NOMO-1 (cell line): ENCODE results near the gene EHD4.

ENCODE experiments used
- DNase-seq, 2 experiments: peaks; one replicate each; lab custom pipeline; 2025; ENCODE audit not compliant: unreplicated experiment in 2 of 2; lab: John Stamatoyannopoulos, UW

Gene EHD4

DNA sequence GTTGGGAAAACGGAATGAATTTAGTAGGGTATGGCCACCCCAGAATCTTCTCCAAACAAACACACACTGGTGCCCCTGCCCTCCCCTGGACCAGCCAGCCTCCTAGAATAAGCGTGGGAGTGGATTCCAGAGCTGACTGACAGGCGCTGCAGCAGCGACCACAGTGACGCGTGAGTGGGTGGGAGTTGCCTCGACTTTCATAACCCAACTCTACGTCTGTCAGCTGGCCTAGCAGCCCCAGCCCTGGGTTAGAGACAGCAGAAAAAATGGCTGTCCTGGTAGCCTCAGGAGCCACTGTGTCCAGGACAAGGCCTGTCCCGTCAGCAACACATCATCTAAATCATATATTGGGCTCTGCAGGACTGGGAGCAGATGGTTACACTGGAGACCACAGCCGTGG is 123.7 kb downstream of the EHD4 start:
- DNase-seq = no peak

DNA sequence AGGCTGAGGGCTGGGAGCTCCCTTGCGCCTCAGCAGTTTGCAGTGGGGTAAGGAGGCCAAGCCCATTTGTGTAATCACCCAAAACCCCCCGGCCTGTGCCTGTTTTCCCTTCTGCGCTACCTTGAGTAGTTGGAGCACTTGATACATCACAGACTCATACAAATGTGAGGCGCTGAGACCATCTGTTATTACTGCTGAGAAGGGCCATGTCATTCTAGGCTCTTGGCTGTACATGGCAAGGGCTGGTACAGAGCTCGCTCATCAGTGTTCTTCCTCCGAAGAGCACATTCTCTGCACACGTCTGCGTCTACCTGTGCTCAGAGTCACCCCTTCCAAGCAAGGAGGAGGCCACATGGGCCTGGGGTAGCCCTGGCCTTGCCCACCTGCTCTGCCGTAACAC is 124.4 kb downstream of the EHD4 start:
- no peak for DNase-seq

DNA sequence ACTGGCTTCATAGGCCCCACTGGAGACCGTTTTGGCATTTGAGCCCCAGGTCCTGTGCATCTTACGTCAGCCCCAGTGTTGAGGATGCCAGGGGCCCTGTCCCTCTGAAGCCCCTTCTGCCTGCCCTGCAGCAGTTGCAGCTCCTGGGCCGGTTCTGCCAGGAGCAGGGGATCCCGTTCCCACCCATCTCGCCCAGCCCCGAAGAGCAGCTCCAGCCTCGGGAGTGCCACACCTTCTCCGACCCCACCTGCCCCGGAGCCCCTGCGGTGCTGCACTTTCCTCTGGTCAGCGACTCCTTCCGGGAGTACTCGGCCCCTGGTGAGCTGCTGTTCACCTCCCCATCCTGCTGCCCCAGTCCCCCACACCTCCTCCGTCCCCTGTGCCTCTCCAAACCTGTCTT is 125.2 kb downstream of the EHD4 start:
- no peak for DNase-seq
